ENCODE results near the gene TBC1D5.

DNA sequence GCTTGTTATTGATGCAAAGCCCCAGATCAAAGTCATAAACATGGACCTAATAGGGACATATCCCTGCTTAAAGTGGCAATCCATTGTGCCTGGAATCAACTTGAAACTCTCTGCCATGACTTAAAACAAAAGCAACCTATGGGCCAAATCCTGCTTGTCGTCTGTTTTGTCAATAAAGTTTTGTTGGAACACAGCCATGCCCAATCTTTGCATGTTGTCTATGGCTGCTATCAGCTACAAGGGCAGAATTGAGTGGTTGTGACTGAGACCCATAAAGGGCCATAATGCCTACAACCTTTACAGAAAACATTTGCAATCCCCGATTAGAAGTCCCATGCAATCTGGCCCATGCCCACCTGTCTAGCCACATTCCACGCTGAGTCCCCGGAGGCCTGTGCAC, 622.3 kb downstream of the TBC1D5 start:
- TF ChIP-seq TAF1 (IDR thresholded peaks at IDR 0.05; ENCODE audit: borderline replicate concordance, insufficient read depth, low read length) (no peak), REST (IDR thresholded peaks at IDR 0.05; ENCODE audit: insufficient read depth in 1 of 2, low read depth in 2 of 2, low read length in 2 of 2) (no peak), POLR2AphosphoS5 (IDR thresholded peaks at IDR 0.05; ENCODE audit: low read depth, low read length) (no peak)

Data from PFSK-1 (cell line).